ENCODE data around the gene SLX4. TPM values are rescaled to one million over a fixed set of nuclear protein-coding genes. Genes with fewer than 3 reads are reported as not detected.
A peak's percentile ranks its signal among the peaks of the same experiment; 100 is the strongest.
"Not testable (repeated sequence)": the region's sequence is repeated elsewhere in the genome, so short reads cannot be mapped to it uniquely, and the experiment has no call there.

The SLX4 gene
- total RNA-seq: 11.0 to 12.0 TPM (median 11.1 TPM) in 3 replicates

- no peaks in the 10 kb centered on the region for H3K9me3 Mint-ChIP-seq
- peak; percentile 90 to 92 for DNase-seq (ENCODE audit: low spot score in 2 of 2, unreplicated experiment in 2 of 2)
- H3K4me3 Mint-ChIP-seq: peak within 1 kb of the TSS; percentile 98
- no peak for TF ChIP-seq CTCF (IDR thresholded peaks at IDR 0.05; ENCODE audit: unreplicated experiment)
- peaks cover 9% of the 10 kb centered on the region for H3K36me3 Mint-ChIP-seq
- no peaks in the 10 kb centered on the region for H3K27me3 Mint-ChIP-seq (ENCODE audit: low read depth)
- H3K4me1 Mint-ChIP-seq: peaks cover 28% of the 10 kb centered on the region
- peak within 1 kb of the TSS; percentile 96 for H3K27ac Mint-ChIP-seq
Measured at GRCh38 chr16:3611146-3611975, at the start of gene SLX4. Gene SLX4, minus strand, starts transcription at chr16:3611606. Its CDS starts 2,642 bp downstream, at chr16:3608964.

- H3K27me3 Mint-ChIP-seq (ENCODE audit: low read depth): no peaks in the 10 kb centered on the region
- no peak for DNase-seq (ENCODE audit: low spot score in 2 of 2, unreplicated experiment in 2 of 2)
Measured at GRCh38 chr16:3659251-3659650, 47.8 kb upstream of the SLX4 start.

GRCh38 chr16:3656491-3657468 lies 45.4 kb upstream of the SLX4 start:
- no peak for TF ChIP-seq CTCF (IDR thresholded peaks at IDR 0.05; ENCODE audit: unreplicated experiment)
- Mint-ChIP-seq H3K4me1 (no peaks in the 10 kb centered on the region), H3K9me3 (no peaks in the 10 kb centered on the region), H3K27ac (no peak overlapping the region), H3K27me3 (ENCODE audit: low read depth) (no peaks in the 10 kb centered on the region), H3K4me3 (no peak overlapping the region), H3K36me3 (peaks cover 41% of the 10 kb centered on the region)
- no peak for DNase-seq (ENCODE audit: low spot score in 2 of 2, unreplicated experiment in 2 of 2)

More at GRCh38 chr16:3659251-3659650, 47.8 kb upstream of the SLX4 start:
- Mint-ChIP-seq H3K4me3 (no peak overlapping the region), H3K36me3 (peaks cover 35% of the 10 kb centered on the region), H3K27ac (no peak overlapping the region), H3K9me3 (no peaks in the 10 kb centered on the region), H3K4me1 (no peaks in the 10 kb centered on the region)
- TF ChIP-seq CTCF (IDR thresholded peaks at IDR 0.05; ENCODE audit: unreplicated experiment): no peak

- H3K9me3 Mint-ChIP-seq; H3K27ac Mint-ChIP-seq; H3K27me3 Mint-ChIP-seq (ENCODE audit: low read depth); H3K4me1 Mint-ChIP-seq; H3K4me3 Mint-ChIP-seq; DNase-seq (ENCODE audit: low spot score in 2 of 2, unreplicated experiment in 2 of 2): not testable (repeated sequence)
- peaks cover 42% of the 10 kb centered on the region for H3K36me3 Mint-ChIP-seq
Measured at GRCh38 chr16:3656160-3656490, 44.7 kb upstream of the SLX4 start.

GRCh38 chr16:3655396-3656159 lies 44.2 kb upstream of the SLX4 start:
- Mint-ChIP-seq H3K9me3 (no peaks in the 10 kb centered on the region), H3K36me3 (peaks cover 39% of the 10 kb centered on the region), H3K27ac (no peak overlapping the region), H3K27me3 (ENCODE audit: low read depth) (no peaks in the 10 kb centered on the region), H3K4me1 (no peaks in the 10 kb centered on the region), H3K4me3 (no peak overlapping the region)
- TF ChIP-seq CTCF (IDR thresholded peaks at IDR 0.05; ENCODE audit: unreplicated experiment): no peak
- no peak for DNase-seq (ENCODE audit: low spot score in 2 of 2, unreplicated experiment in 2 of 2)

Data from mesothelial cell of epicardium (in vitro differentiated cells).